NCI-H510A treated with DMSO at 0.1 percent for 48 hours (cell line): Measurements from ENCODE around the gene CTAG2.
"Not testable (repeated sequence)": the region's sequence is repeated elsewhere in the genome, so short reads cannot be mapped to it uniquely, and the experiment has no call there.

Experiments
- DNase-seq: peaks from one replicate; lab custom pipeline; 2025; lab: John Stamatoyannopoulos, UW

Gene CTAG2

DNA sequence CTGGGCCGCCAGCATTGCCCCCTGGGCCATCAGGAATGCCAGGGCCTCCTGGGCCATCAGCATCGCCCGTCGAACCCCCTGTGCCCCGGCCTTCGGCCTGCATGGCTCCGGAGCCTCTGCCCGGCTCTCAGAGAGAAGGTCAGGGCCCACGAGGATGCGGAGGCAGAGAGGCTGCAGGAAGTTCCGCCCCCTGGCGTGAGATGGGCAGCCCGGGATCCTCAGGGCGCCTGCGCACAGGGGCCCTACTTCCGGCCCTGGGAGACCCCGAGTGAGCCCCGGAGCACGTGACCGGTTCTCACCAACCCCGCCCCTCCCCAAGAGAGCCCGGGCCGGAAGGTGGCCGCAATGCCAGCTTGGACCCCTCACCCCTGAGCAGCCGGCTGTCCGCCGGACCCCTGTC lies at the start of gene CTAG2:
TSS of gene CTAG2 (minus strand) at position 167 of the 400 bp plus-strand sequence. CDS start at position 103, 64 bp downstream.
- not testable (repeated sequence) for DNase-seq

DNA sequence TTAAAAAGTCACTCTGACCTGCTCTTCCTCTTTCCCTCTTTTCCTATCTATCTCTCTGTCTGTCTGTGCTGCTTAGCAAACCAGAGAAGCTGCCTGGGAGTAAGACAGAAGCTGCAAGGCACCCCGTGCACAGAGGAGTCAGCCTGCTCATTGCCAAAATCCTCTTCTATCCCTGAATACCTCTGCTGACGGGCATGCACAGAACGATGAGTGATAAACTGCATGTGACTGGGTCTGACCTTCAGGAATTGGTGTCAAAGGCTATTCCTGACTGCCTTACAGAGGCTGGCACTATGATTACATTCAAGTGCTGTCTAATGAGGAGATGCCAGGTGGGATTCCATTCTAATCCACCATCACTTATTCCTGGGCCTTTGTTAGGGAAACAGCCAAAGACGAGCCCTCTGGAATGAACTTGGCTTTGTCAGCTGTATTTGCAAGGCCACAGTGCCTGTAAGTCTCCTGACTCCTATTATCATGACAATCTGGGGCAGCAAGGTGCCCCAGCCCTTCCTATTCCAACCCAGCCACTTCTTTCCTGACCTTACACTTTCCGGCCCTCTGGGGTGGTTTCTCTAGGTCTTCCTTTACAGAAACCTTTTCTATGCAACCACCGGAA lies 45.4 kb upstream of the CTAG2 start:
- no peak for DNase-seq

DNA sequence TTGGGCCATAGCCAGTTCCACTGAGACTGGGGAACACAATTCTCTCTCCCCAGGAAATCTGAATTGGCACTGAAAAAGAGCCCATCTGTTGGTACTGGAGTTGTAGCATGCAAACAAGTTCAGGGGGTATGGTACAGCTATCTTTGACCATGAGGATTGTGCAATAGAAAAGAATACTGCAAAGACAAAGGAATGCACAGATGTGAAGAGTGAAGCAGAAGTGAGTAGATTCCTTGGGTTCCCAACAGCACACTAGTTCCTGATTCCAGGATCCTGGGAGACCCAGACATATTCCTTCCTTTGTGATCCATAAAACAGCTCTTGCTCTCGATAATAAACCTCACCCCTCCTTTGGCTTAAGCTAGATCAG lies 43.3 kb upstream of the CTAG2 start:
- no peak for DNase-seq

DNA sequence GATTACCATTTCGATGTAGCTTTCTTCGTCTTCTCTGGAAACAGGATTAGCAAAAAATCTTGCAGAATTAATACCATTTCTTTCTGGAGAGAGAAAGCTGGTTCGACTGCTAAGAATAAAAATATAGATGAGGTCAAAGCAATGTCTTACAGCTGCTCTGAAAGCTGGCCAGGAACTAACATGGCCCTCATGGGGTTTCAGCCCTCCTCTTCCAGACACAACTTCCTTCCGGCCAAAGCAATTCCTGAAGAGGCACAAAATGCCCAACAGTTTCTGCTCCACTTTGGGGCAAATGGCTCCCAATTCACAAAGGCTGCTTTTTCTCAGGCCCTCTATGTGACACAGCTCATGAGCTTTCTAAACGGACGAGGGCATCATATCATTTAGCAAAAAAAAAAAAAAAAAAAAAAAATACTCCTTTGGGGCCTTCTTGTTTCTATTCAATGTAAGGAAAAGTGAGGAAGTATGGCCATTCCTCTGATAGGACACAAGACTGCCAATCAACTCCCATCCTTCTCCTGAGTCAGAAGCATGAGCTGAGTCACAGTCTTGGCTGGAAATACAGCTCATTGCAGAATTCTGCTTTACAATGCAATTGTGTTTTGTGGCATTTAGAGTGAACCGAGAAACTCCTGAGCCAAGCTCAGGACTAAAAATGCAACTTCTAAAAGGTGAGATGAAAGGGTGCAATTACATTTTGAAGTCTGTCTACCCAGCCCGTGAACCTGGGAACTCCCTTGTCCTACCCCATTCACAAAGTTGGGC lies 42.7 kb upstream of the CTAG2 start:
- DNase-seq: no peak

DNA sequence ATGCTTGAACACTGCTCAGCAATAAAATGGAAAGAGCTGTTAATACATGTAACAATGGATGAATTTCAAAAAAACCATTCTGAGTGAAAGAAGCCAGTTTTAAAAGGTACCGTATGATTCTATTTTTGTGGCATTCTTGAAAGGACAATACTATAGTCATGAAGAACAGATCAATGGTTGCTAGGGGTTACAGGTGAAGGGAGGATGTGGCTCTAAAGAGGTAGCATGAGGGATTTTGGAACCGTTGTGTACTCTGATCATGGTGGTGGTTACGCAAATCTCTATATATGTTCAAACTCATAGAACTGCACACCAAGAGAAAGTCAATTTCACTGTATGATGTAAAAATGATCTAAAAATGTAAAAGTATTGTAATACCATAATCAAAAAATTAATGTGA lies 40.0 kb upstream of the CTAG2 start:
- DNase-seq: no peak

DNA sequence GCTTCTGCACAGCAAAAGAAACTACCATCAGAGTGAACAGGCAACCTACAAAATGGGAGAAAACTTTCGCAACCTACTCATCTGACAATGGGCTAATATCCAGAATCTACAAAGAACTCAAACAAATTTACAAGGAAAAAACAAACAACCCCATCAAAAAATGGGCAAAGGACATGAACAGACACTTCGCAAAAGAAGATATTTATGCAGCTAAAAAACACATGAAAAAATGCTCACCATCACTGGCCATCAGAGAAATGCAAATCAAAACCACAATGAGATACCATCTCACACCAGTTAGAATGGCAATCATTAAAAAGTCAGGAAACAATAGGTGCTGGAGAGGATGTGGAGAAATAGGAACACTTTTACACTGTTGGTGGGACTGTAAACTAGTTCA lies 37.1 kb upstream of the CTAG2 start:
- not testable (repeated sequence) for DNase-seq

DNA sequence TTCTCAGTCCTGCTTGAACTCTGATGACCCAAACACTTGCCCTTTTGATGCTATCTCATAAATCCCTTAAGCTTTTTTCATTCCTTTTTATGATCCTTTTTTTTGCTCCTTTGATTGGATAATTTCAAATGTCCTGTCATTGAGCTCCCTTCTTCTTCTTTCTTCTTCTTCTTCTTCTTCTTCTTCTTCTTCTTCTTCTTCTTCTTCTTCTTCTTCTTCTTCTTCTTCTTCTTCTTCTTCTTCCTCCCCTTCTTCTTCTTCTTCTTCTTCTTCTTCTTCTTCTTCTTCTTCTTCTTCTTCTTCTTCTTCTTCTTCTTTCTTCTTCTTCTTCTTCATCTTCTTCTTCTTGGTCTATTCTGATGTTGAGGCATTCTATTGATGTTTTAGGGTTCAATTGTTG lies 18.7 kb upstream of the CTAG2 start:
- not testable (repeated sequence) for DNase-seq

DNA sequence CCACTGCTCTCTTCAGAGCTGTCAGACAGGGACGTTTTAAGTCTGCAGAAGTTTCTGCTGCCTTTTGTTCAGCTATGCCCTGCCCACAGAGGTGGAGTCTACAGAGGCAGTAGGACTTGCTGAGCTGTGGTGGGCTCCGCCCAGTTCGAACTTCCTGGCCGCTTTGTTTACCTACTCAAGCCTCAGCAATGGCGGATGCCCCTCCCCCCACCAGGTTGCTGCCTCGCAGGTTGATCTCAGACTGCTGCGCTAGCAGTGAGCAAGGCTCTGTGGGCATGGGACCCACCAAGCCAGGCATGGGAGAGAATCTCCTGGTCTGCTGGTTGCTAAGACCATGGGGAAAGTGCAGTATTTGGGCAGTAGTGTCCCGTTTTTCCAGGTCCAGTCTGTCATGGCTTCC lies 17.5 kb upstream of the CTAG2 start:
- not testable (repeated sequence) for DNase-seq

DNA sequence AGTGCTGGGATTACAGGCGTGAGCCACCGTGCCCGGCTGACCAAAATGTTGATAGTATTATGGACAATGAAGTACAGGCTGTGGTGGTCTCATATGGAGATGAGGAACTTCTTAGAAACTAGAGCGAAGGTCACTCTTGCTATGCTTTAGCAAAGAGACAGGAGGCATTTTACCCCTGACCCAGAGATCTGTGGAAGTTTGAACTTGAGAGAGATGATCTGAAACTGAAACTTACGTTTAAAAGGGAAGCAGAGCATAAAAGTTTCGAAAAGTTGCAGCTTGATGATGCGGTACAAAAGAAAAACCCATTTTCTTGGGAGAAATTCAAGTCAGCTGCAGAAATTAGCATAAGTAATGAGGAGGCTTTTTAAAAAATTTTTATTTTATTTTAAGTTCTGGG lies 8.5 kb upstream of the CTAG2 start:
- DNase-seq: no peak

DNA sequence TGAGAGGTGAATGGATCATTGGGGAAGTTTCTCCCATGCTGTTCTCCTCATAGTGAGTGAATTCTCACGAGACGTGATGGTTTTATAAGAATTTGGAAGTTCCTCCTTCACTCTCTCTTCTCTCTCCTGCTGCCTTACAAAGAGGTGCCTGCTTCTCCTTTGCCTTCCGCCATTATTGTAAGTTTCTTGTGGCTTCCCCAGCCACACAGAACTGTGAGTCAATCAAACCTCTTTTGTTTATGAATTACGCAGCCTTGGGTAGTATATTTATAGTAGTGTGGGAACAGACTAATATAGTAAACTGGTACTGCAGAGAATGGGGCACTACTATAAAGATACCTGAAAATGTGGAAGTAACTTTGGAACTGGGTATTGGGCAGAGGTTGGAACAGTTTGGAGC lies 7.8 kb upstream of the CTAG2 start:
- DNase-seq: no peak

DNA sequence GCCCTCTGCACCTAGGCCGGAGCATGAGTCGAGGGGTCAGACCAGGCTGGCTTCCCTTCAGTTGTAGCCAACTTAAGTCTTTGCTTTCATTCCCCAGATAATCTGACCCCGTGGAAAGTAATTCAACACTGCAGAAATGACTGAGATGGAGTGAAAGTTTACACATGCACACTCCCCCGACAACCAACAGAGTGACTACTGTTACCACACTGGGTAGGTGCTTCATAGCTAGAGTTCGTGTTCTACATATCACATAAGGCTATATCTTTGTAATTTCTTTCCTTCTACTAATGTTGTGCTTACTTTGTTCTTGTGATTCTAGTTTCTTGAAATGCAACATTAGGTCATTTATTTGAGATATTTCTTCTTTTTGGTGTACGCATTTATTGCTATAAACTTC lies 7.2 kb upstream of the CTAG2 start:
- no peak for DNase-seq

DNA sequence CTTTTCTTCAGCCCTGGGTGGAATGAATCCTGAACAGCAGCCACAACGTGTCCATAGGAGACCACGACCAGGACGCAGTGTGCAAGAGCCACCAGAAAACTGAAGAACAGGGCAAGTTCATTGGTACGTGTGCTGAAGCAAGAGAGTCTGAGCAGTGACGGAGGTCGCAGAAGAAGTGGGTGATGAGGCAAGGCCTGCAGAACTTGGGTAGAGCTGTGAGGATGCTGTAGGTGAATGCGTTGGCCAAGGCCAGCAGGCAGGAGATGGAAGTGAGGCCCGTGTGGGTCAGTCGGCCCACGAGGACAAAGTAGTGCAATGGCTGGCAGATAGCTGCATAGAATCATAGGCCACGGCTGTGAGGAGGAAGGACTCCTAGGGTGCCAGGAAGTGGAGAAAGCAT lies 5.6 kb upstream of the CTAG2 start:
- no peak for DNase-seq

DNA sequence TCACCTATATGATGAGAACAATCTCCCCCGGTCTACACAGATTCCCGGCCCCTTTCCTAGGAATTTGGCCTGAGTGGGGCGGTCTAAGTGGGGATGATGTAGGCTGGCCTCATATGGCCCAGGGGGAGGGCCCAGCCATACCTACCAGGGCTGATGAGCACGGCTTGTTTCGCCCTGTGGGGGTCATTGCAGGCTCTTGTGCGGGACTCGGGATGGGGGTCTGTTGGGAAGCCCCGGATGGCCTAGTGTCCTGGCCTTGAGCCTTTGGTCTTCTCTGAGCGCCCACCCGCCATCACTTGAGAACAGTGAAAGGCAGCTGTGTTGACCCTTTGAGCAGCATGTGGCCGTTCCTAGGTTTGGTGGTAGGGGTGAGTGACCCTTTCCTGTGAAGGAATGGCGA lies 4.8 kb upstream of the CTAG2 start:
- no peak for DNase-seq

DNA sequence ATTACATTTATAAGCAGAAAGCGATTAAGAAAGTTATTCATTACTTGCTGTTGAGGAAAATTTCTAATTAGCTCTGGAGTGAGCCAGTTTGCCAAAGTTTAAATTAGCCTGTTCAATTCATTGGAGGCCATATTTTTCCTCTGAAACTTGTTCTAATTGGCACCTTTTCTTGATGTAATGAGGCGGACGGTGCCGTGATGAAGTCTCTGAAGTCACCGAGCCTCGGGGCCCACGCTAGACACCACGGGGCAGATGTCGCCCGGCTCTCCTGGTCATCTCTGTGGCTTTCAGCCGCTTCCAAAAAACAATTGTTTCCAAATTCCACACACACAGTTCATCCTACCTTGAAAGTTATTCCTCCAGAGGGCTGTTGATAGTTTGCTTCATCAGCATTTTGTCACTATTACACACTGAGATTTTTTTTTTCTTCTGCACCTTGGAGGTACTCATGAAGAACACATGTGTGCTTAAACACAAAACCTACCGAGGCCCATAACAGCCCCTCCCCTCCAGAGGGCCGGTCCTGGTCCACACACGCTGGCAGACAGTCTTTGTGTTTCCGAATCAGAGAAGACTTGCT lies 3.9 kb upstream of the CTAG2 start:
- no peak for DNase-seq

DNA sequence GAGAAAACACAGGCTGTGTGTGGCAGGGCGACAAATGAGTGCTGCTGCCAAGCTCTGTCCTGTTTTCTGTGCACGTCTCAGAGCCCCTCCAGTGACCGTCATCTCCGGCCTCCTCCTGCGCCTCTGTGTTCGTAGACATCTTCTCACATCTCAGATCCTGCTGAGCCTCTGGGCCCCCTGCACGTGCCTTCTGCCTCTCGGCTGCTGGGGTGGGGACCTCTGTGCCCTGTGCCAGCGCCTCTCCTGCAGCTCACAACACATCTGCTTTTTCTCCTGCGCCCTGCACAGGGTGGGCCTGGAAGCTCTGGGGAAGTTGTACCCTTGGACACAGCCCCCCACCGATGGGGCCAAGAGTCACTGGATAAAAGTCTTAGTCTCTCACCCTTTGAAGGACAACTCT lies 2.4 kb upstream of the CTAG2 start:
- no peak for DNase-seq

DNA sequence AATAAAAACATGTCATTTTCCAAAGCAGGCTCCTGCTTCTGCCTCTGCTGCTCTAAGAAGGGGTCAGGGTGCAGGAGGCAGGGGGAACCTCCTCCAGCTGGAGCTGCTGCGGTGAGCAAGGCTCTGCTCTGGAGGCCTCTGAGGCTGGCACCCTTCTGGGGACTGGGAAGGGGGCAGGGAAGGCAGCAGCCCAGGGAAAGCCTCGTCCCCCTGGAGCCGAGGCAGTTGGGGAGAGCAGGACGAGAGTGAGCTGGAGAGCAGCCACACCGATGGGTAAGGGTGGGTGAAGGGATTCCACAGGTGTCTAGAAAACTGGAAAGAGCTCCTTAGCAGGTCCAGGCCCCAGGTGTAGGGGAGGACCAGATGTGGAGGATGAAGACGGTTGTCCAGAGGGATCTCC lies 2.0 kb upstream of the CTAG2 start:
- DNase-seq: no peak

DNA sequence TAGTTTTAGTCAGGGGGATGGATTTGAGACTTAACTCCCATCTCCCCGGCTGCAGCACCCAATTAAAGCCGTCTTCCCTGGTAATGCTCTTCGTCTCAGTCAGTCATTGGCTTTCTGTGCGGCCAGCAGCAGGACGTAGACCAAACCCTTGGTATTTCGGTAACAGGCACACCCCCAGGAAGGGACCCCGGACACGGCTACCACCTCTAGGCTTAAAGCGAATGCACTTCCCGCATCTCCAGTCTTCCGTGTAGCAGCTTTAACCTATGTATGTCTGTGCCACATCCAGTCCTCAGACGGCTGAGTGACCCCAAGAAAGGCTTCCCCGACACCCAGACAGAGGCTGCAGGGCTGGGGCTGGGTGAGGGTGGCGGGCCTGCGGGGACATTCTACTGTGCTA lies 1.5 kb upstream of the CTAG2 start:
- DNase-seq: no peak

DNA sequence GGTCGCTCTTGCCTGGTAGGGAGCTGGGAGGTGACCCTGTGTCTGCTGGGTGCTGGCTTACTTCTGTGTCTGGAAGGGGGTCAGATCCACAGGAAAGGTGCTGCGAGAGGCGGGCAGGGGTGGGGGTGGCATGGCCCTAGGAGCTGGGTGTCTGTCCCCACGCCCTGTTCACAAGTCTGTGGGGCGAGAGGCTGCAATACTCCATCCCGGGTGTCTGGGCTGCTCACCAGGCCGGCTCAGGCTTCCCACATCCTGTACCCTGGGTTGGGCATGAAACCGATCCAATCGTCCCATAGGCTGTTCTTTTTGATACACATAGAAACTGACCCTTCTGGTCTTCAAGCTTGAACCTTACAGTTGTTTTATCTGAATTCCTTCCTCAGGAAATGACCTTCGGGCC lies 993 bp upstream of the CTAG2 start:
- no peak for DNase-seq

DNA sequence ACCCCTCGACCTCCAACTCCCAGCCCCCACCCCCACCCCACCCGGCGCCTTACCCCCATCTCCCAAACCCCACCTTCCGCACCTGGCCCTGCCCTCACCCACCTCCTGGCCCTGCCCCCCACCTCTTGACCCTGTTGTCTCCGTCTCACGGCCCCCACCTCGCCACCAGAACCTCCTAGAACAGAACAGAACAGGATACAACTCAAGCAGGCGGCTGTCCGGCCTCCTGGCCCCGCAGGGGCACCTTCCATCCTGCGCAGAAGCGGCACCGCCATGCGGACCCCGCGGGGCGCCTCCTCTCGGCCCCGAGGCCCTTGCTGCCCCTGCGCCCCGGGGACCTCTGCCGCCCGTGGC lies 354 bp downstream of the CTAG2 start:
- no peak for DNase-seq

DNA sequence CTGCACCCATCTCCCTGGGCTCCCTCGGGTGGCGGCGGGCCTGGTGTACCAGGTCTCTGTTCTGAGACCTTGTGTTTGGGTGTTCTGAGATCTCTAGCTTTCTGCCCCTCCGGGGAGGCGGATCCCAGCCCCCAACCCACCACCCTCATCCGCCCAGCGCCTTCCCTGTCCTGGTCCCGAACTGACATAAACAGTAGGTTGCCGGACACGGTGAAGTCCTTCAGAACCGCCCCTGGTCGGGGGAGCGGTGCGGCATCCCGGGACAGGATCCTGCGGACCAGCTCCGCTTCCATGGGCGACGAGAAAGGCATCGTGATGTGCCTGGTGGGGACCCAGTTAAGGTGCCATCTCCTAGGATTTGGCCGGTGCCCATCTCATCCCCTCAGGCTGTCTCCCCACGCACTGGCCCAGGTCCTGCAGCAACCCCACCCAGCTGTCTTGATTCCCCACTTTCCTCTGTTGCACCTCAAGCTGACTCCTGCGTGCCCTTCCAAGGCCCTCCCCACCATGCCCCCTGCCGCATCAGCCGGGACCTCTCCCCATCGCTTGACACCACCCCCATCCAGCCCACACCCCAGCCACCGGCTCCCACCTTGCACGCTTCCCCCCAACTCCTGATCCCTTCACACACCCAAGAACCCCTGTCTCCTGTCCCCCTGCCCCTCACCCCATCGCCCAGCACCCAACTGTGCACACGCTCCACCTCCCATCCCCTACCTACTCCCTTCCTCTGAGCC lies 900 bp downstream of the CTAG2 start:
- DNase-seq: no peak

DNA sequence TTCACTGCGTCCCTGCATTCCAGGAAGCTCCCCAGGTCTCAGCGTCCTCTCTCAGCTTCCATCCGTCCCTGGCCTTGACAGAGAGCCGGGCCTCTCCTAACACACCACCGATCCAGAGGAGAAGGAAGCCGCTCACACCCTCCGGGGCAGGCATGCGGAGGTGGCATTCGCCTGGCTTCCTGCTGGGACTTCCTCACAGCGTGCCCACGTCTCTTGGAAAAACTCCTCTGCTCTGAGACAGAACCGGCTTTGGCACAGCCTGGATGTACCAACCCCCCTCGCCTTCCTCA lies 3.2 kb downstream of the CTAG2 start:
- DNase-seq: no peak

DNA sequence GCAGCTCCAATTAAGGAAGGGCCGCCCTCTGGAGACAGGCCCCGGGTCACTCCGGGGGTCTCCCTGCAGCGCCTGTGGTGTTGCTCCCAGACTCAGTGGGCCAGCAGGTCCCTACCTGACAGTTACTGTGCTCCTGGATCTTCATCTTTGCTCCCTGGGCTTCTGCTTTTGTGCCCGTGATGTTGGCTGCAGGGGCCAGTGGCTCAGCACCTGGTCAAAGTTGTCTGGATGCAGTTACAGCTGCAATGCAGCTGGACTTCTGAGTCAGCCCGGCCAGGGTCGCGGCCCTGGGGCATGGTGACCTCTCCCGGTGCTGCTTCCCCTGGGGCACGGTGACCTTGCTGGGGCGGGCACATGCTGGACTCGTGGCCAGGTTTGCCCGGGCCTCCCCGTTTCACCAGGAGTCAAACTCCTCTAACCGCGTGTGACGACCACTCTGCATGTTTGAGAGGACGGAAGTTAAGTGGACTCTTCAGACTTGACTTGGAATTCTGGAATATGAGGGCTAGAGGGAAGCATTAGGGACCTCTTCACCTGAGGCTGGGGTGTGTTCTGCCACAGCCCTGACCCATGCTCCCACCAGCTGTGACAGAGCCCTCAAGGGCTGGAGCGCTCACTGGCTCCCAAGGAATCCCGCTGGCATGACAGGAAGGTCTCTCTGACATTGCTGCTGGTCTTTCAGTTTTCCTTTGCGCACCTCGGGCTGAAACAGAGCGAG lies 3.7 kb downstream of the CTAG2 start:
- no peak for DNase-seq

DNA sequence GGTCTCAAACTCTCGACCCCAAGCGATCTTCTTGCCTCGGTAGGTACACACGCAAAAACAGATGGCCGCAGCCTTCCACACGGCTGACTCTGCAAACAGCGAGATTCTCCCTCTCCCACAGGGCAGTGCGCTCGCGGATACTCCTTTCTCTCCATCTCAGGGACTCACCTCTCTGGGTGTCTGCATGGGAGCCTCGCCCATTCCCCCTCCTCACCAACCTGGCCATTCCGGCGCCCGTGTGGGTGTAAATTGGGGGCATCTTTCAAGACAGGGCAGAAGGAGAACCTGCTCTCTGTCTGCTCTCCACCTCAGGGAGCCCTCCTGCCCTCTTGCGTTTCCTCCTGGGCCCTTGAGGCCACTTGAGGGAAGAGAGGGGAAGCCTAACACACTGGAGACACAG lies 4.4 kb downstream of the CTAG2 start:
- DNase-seq: no peak
